ENCODE data around the gene NKX2-4.
A peak's percentile ranks its signal among the peaks of the same experiment; 100 is the strongest.
"Not testable (repeated sequence)": the region's sequence is repeated elsewhere in the genome, so short reads cannot be mapped to it uniquely, and the experiment has no call there.

Gene NKX2-4

GRCh38 chr20:21397341-21398108 lies at the start of gene NKX2-4:
Gene NKX2-4, minus strand, starts transcription at chr20:21397526. Its CDS starts 127 bp downstream, at chr20:21397399.
- no peaks in the 10 kb centered on the region for H3K9me3 ChIP-seq
- peak in 1 of 2 experiments; percentile 19 for DNase-seq (ENCODE audit: low spot score in 2 of 2)
- no peaks in the 10 kb centered on the region for H3K4me1 ChIP-seq
- in situ Hi-C loops (cut with MboI; ENCODE audit: low sequenced_read_pairs): no loop called here
- H3K36me3 ChIP-seq (replicated peaks): no peaks in the 10 kb centered on the region
- peak within 1 kb of the TSS; percentile 19 for H3K4me3 ChIP-seq
- H3K27me3 ChIP-seq (ENCODE audit: low read depth): peaks cover 46% of the 10 kb centered on the region

DNA sequence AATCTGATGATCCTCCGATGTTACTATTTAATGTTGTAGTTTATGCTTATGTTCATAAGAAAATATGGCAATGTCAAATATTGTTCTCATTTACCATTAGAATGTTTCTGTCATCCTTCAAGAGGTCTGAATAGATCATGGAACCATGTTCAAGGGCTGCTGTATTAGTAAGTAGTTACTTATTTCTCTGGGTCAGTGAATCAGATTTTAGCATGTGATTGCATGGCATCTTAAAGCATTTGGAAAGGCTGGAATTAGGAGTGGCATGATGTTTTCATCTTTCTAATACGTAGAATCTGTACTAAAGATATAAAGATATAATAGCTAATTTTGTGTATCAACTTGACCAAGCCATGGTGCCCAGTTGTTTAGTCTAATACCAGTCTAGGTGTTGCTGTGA lies 40.5 kb upstream of the NKX2-4 start:
- DNase-seq (ENCODE audit: low spot score in 2 of 2): no peak
- in situ Hi-C loops (cut with MboI; ENCODE audit: low sequenced_read_pairs): no loop called here

DNA sequence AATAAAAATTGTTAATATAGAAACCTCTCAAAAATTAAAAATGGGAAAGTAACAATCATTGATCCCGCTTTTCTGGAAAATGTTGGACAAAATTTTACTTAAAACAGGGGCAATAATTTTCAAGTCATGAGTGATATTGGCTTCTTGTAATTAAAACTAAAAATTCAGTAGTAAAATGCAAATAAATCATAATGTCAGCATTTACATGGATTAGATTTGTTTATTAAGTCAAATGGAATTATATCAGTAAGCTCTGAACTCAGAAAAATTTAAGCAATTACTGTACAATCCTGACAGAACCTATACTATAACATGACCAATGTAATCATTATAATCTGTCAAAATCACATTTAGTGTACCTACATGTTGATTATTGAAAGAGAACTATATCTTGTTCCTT lies 39.9 kb upstream of the NKX2-4 start:
- in situ Hi-C loops (cut with MboI; ENCODE audit: low sequenced_read_pairs): no loop called here
- H3K27me3 ChIP-seq (ENCODE audit: low read depth): peaks cover 12% of the 10 kb centered on the region

More for the DNA sequence above, 40.5 kb upstream of the NKX2-4 start:
- Histone ChIP-seq H3K4me1 (no peaks in the 10 kb centered on the region), H3K27me3 (ENCODE audit: low read depth) (peaks cover 14% of the 10 kb centered on the region), H3K36me3 (replicated peaks) (no peaks in the 10 kb centered on the region), H3K9me3 (no peaks in the 10 kb centered on the region), H3K4me3 (no peak overlapping the region)

GRCh38 chr20:21436205-21436604 lies 38.9 kb upstream of the NKX2-4 start:
- H3K9me3 ChIP-seq: no peaks in the 10 kb centered on the region
- H3K4me1 ChIP-seq: no peaks in the 10 kb centered on the region
- H3K27me3 ChIP-seq (ENCODE audit: low read depth): peaks cover 7% of the 10 kb centered on the region; the same call in 1 of the 2 replicates
- in situ Hi-C loops (cut with MboI; ENCODE audit: low sequenced_read_pairs): no loop called here
- no peak for DNase-seq (ENCODE audit: low spot score in 2 of 2)
- H3K4me3 ChIP-seq: no peak overlapping the region
- H3K36me3 ChIP-seq (replicated peaks): no peaks in the 10 kb centered on the region

More for the DNA sequence above, 39.9 kb upstream of the NKX2-4 start:
- no peak for DNase-seq (ENCODE audit: low spot score in 2 of 2)
- H3K4me3 ChIP-seq: no peak overlapping the region
- H3K36me3 ChIP-seq (replicated peaks): no peaks in the 10 kb centered on the region
- no peaks in the 10 kb centered on the region for H3K4me1 ChIP-seq
- H3K9me3 ChIP-seq: no peaks in the 10 kb centered on the region

DNA sequence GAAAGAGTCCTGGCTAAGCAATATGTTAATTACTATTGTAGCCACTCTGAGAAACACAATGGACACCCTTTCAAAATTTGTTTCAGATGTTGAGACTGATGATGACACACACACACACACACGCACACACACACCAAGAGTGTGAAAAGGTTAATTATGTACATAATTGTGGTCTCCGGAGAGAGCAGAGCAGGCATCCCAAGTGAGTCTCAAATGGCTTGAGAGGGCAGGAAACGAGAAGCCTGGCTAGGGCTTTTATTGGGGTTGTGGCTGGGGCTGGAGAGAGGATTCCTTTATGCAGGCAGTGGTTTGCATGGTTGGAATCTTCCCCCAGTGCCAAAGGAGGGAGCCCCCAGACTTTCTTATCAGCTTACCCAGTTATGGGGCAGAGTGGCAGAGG lies 38.2 kb upstream of the NKX2-4 start:
- Histone ChIP-seq H3K36me3 (replicated peaks) (no peaks in the 10 kb centered on the region), H3K4me1 (no peaks in the 10 kb centered on the region), H3K9me3 (no peaks in the 10 kb centered on the region), H3K27me3 (ENCODE audit: low read depth) (peaks cover 7% of the 10 kb centered on the region; the same call in 1 of the 2 replicates), H3K4me3 (no peak overlapping the region)
- in situ Hi-C loops (cut with MboI; ENCODE audit: low sequenced_read_pairs): no loop called here
- no peak for DNase-seq (ENCODE audit: low spot score in 2 of 2)

GRCh38 chr20:21433329-21433890 lies 36.1 kb upstream of the NKX2-4 start:
- H3K4me3 ChIP-seq: no peak overlapping the region
- H3K36me3 ChIP-seq (replicated peaks): no peaks in the 10 kb centered on the region
- DNase-seq (ENCODE audit: low spot score in 2 of 2): no peak
- in situ Hi-C loops (cut with MboI; ENCODE audit: low sequenced_read_pairs): no loop called here
- peaks cover 8% of the 10 kb centered on the region; the same call in 1 of the 2 replicates for H3K27me3 ChIP-seq (ENCODE audit: low read depth)
- H3K4me1 ChIP-seq: no peaks in the 10 kb centered on the region
- no peaks in the 10 kb centered on the region for H3K9me3 ChIP-seq

- Histone ChIP-seq H3K36me3 (replicated peaks) (no peaks in the 10 kb centered on the region), H3K4me3 (no peak overlapping the region), H3K27me3 (ENCODE audit: low read depth) (peaks cover 8% of the 10 kb centered on the region; the same call in 1 of the 2 replicates), H3K9me3 (no peaks in the 10 kb centered on the region), H3K4me1 (no peaks in the 10 kb centered on the region)
- no peak for DNase-seq (ENCODE audit: low spot score in 2 of 2)
- in situ Hi-C loops (cut with MboI; ENCODE audit: low sequenced_read_pairs): no loop called here
Measured at GRCh38 chr20:21432911-21433310, 35.6 kb upstream of the NKX2-4 start.

DNA sequence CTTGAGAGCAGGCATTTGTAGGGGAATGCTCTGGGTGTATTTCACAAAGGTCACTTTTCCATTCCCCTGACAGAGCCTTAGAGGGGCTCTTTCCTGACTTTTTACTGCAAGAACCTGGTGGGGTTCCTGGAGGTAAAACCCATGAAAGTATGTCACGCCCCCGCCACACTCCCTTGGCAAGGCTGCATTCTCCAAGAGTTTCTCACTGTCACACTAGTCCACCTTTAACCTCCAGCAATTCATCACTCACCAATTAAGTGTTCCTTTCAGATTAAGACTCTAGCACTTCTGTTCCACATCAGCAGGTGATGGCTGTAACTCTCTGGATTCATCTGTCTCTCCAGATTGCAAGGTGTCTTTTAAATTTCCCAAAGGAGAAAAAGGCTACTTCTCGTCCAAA lies 32.7 kb upstream of the NKX2-4 start:
- in situ Hi-C loops (cut with MboI; ENCODE audit: low sequenced_read_pairs): no loop called here
- H3K27me3 ChIP-seq (ENCODE audit: low read depth): peaks cover 8% of the 10 kb centered on the region; the same call in 1 of the 2 replicates
- no peaks in the 10 kb centered on the region for H3K9me3 ChIP-seq
- no peak for DNase-seq (ENCODE audit: low spot score in 2 of 2)
- H3K36me3 ChIP-seq (replicated peaks): no peaks in the 10 kb centered on the region
- H3K4me3 ChIP-seq: no peak overlapping the region
- H3K4me1 ChIP-seq: no peaks in the 10 kb centered on the region

DNA sequence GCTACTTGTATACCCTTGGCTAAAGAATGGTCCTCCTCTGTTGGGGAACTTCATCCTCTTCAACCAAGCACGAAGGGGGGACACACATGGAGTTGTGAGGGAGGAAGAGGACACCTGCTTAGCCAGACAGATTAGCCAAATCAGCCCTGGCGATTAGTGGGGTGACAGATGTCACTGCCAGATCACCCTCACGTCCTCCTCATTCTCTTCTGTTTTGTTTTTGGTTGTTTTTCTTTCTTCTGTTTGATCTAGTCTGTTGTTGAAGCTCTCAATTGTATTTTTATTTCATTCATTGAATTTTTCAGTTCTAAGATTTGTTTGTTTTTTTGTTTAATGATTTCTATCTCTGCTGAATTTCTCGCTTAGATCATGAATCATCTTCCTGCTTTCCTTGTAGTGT lies 27.5 kb upstream of the NKX2-4 start:
- H3K27me3 ChIP-seq (ENCODE audit: low read depth): no peaks in the 10 kb centered on the region
- no peak overlapping the region for H3K4me3 ChIP-seq
- H3K36me3 ChIP-seq (replicated peaks): no peaks in the 10 kb centered on the region
- in situ Hi-C loops (cut with MboI; ENCODE audit: low sequenced_read_pairs): no loop called here
- DNase-seq (ENCODE audit: low spot score in 2 of 2): no peak
- H3K4me1 ChIP-seq: no peaks in the 10 kb centered on the region
- H3K9me3 ChIP-seq: peaks cover 2% of the 10 kb centered on the region; the same call in 1 of the 2 replicates

DNA sequence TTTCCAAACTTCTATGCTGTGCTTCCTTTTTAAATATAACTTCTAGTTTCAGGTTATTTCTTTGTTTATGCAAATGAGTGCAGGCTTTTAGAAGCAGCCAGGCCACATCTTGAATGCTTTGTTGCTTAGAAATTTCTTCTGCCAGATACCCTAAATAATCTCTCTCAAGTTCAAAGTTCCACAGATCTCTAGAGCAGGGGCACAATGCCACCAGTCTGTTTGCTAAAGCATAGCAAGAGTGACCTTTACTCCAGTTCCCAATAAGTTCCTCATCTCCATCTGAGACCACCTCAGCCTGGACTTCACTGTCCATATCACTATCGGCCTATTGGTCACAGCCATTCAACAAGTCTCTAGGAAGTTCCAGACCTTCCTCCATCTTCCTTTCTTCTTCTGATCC lies 26.4 kb upstream of the NKX2-4 start:
- H3K9me3 ChIP-seq; H3K4me3 ChIP-seq; H3K27me3 ChIP-seq (ENCODE audit: low read depth); H3K36me3 ChIP-seq (replicated peaks); DNase-seq (ENCODE audit: low spot score in 2 of 2); in situ Hi-C loops (cut with MboI; ENCODE audit: low sequenced_read_pairs); H3K4me1 ChIP-seq: not testable (repeated sequence)

DNA sequence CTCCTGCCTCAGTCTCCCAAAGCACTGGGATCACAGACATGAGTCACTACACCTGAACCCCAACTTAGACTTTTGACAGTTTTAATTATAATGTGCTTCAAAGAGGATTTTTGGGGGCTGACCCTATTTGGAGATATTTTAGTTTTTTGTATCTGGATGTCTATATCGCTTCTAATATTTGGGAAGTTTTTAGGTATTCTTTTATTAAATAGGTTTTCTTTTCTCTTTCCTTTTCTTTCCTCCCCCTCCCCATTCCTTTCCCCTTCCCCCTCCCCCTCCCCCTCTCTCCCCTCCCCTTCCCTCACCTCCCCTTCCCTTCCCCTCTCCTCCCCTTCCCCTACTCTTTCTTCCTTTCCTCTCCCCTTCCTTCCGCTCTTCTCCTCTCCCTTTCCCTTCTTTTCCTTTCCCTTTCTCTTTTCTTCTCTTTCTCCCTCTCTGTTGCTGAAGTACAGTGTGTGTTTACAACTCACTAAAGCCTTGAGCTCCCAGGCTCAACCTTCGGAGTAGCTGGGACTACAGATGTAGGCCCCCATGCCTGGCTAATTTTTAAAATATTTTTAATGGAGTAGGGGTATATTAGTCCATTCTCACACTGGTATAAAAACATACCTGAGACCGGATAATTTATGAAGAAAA lies 24.4 kb upstream of the NKX2-4 start:
- peaks cover 2% of the 10 kb centered on the region; the same call in 1 of the 2 replicates for H3K9me3 ChIP-seq
- in situ Hi-C loops (cut with MboI; ENCODE audit: low sequenced_read_pairs): no loop called here
- no peaks in the 10 kb centered on the region for H3K36me3 ChIP-seq (replicated peaks)
- no peak overlapping the region for H3K4me3 ChIP-seq
- H3K4me1 ChIP-seq: no peaks in the 10 kb centered on the region
- no peak for DNase-seq (ENCODE audit: low spot score in 2 of 2)
- no peaks in the 10 kb centered on the region for H3K27me3 ChIP-seq (ENCODE audit: low read depth)

DNA sequence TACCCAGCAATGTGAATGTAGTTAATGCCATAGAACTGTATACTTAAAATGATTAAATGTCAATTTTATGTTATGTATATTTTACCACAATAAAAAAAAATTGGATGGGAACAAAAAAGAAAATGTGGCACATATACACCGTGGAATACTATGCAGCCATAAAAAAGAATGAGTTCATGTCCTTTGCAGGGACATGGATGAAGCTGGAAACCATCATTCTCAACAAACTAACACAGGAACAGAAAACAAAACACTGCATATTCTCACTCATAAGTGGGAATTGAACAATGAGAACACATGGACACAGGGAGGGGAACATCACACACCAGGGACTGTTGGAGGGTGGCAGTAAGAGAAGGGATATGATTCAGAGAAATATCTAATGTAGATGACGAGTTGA lies 21.8 kb upstream of the NKX2-4 start:
- H3K4me1 ChIP-seq; DNase-seq (ENCODE audit: low spot score in 2 of 2); H3K27me3 ChIP-seq (ENCODE audit: low read depth); H3K9me3 ChIP-seq; H3K36me3 ChIP-seq (replicated peaks); in situ Hi-C loops (cut with MboI; ENCODE audit: low sequenced_read_pairs); H3K4me3 ChIP-seq: not testable (repeated sequence)

GRCh38 chr20:21413996-21414395 lies 16.7 kb upstream of the NKX2-4 start:
- H3K36me3 ChIP-seq (replicated peaks); in situ Hi-C loops (cut with MboI; ENCODE audit: low sequenced_read_pairs); H3K9me3 ChIP-seq; H3K4me3 ChIP-seq; H3K4me1 ChIP-seq; H3K27me3 ChIP-seq (ENCODE audit: low read depth); DNase-seq (ENCODE audit: low spot score in 2 of 2): not testable (repeated sequence)

DNA sequence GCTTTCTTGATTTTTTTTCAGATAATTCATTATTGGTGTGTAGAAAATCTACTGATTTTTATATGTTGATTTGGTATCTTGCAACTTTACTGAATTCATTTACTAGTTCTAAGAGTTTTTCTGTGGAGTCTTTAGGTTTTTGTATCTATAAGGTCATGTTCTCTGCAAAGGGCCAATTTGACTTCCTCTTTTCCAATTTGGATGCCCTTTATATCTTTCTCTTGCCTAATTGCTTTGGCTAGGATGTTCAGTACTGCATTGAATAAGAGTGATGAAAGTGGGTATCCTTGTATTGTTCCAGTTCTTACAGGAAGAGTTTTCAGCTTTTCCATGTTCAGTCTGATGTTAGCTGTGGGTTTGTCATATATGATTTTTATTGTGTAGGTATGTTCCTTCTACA lies 14.4 kb upstream of the NKX2-4 start:
- H3K36me3 ChIP-seq (replicated peaks): no peaks in the 10 kb centered on the region
- 0 out of 2 replicates have a peak, but pooled peaks cover 3% of the 10 kb centered on the region for H3K27me3 ChIP-seq (ENCODE audit: low read depth)
- no peak for DNase-seq (ENCODE audit: low spot score in 2 of 2)
- no peaks in the 10 kb centered on the region for H3K9me3 ChIP-seq
- H3K4me1 ChIP-seq: no peaks in the 10 kb centered on the region
- H3K4me3 ChIP-seq: no peak overlapping the region
- in situ Hi-C loops (cut with MboI; ENCODE audit: low sequenced_read_pairs): no loop called here

All from HAP-1 (cell line).